ENCODE measurements around the gene PRDM15.

Gene PRDM15

GRCh38 chr21:41865002-41865777, 14.0 kb downstream of the PRDM15 start:
- in situ Hi-C loops (cut with MboI; ENCODE audit: low sequenced_read_pairs), result no loop called here

- in situ Hi-C loops (cut with MboI; ENCODE audit: low sequenced_read_pairs), result no loop called here
Observed at GRCh38 chr21:41864311-41865001, 14.7 kb downstream of the PRDM15 start.

- in situ Hi-C loops (cut with MboI; ENCODE audit: low sequenced_read_pairs), result no loop called here
Observed at GRCh38 chr21:41863439-41863740, 15.8 kb downstream of the PRDM15 start.

GRCh38 chr21:41861987-41862386, 17.2 kb downstream of the PRDM15 start:
- in situ Hi-C loops (cut with MboI; ENCODE audit: low sequenced_read_pairs), result no loop called here

- in situ Hi-C loops (cut with MboI; ENCODE audit: low sequenced_read_pairs), result no loop called here
Observed at GRCh38 chr21:41861255-41861654, 17.9 kb downstream of the PRDM15 start.

- in situ Hi-C loops (cut with MboI; ENCODE audit: low sequenced_read_pairs), result no loop called here
Observed at GRCh38 chr21:41859297-41859980, 19.7 kb downstream of the PRDM15 start.

- in situ Hi-C loops (cut with MboI; ENCODE audit: low sequenced_read_pairs), result no loop called here
Observed at GRCh38 chr21:41858466-41859296, 20.5 kb downstream of the PRDM15 start.

- in situ Hi-C loops (cut with MboI; ENCODE audit: low sequenced_read_pairs), result no loop called here
Observed at GRCh38 chr21:41857771-41858300, 21.3 kb downstream of the PRDM15 start.

GRCh38 chr21:41856572-41856971, 22.6 kb downstream of the PRDM15 start:
- in situ Hi-C loops (cut with MboI; ENCODE audit: low sequenced_read_pairs), result no loop called here

GRCh38 chr21:41854426-41854995, 24.6 kb downstream of the PRDM15 start:
- in situ Hi-C loops (cut with MboI; ENCODE audit: low sequenced_read_pairs), result no loop called here

GRCh38 chr21:41852929-41853320, 26.2 kb downstream of the PRDM15 start:
- in situ Hi-C loops (cut with MboI; ENCODE audit: low sequenced_read_pairs), result no loop called here

GRCh38 chr21:41852151-41852928, 26.8 kb downstream of the PRDM15 start:
- in situ Hi-C loops (cut with MboI; ENCODE audit: low sequenced_read_pairs), result no loop called here

GRCh38 chr21:41851090-41851790, 27.9 kb downstream of the PRDM15 start:
- in situ Hi-C loops (cut with MboI; ENCODE audit: low sequenced_read_pairs), result no loop called here

- in situ Hi-C loops (cut with MboI; ENCODE audit: low sequenced_read_pairs), result no loop called here
Observed at GRCh38 chr21:41850085-41850484, 29.1 kb downstream of the PRDM15 start.

GRCh38 chr21:41848958-41849580, 30.1 kb downstream of the PRDM15 start:
- in situ Hi-C loops (cut with MboI; ENCODE audit: low sequenced_read_pairs), result no loop called here

- in situ Hi-C loops (cut with MboI; ENCODE audit: low sequenced_read_pairs), result no loop called here
Observed at GRCh38 chr21:41848533-41848932, 30.6 kb downstream of the PRDM15 start.

- in situ Hi-C loops (cut with MboI; ENCODE audit: low sequenced_read_pairs), result no loop called here
Observed at GRCh38 chr21:41847066-41847804, 31.9 kb downstream of the PRDM15 start.

- in situ Hi-C loops (cut with MboI; ENCODE audit: low sequenced_read_pairs), result no loop called here
Observed at GRCh38 chr21:41846536-41846935, 32.6 kb downstream of the PRDM15 start.

Data from HL-60/S4 treated with retinoic acid at 250 ng/mL for 4 days and 3 days (cell line).